Activated gamma-delta T cell treated with Interleukin-2 at 50 U/mL for 16 hours (primary cell): ENCODE measurements around the gene PAPOLB.

ENCODE experiments used
- DNase-seq: peaks from one replicate; pipeline ENCODE4 v3.0.0-alpha.2; 2020

PAPOLB gene

DNA sequence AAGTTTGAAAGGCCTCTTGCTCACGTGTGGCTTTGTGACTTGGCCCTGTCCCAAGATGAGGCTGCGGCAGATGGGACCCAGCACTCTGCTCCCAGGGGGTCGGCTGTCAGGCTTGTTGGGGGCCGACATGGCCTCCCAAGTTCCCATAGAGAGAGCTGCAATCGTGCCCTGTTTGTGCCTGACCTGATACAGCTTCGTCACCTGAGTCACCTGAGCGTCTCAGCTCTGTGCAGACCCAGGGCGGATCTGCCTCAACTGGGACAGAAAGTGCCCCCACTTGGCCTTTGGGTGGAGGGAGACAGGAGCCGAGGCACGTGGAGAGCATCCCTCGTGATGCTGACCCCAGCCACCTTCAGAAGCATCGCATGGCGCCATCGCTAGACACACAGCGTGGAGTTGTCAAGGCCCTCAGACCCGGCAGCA lies 21.7 kb downstream of the PAPOLB start:
- DNase-seq: no peak

DNA sequence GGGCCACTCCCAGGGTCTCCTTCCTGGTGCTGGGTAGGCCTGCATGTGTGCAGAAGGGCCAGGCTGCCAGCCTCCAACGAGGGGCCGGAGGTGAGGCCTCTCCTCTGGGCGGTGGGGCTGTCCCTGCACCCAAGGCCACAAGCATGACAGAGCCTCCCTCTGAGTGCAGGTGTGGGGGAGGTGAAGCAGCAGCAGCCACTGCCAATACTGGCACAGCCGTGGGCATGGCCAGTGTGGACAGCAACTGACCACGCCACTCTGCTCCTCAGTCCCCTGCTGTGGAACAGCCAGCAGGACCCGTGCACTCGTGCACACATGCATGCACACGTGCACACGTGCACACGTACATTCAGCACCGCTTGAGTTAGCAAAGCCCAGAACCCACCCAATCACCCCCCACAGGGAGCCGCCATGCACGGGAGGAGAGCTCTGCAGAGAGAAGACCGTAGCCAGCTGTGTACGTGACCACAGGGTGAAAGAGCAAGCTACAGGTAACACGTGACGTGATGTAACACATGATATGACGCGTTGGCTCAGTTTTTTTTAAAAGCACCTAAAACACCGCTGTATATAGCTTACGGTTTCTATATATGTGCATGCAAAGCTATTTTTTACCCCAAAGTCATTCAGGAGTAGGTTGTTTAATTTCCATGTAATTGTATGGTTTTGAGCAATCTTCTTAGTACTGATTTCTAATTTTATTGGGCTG lies 23.1 kb downstream of the PAPOLB start:
- DNase-seq: no peak

DNA sequence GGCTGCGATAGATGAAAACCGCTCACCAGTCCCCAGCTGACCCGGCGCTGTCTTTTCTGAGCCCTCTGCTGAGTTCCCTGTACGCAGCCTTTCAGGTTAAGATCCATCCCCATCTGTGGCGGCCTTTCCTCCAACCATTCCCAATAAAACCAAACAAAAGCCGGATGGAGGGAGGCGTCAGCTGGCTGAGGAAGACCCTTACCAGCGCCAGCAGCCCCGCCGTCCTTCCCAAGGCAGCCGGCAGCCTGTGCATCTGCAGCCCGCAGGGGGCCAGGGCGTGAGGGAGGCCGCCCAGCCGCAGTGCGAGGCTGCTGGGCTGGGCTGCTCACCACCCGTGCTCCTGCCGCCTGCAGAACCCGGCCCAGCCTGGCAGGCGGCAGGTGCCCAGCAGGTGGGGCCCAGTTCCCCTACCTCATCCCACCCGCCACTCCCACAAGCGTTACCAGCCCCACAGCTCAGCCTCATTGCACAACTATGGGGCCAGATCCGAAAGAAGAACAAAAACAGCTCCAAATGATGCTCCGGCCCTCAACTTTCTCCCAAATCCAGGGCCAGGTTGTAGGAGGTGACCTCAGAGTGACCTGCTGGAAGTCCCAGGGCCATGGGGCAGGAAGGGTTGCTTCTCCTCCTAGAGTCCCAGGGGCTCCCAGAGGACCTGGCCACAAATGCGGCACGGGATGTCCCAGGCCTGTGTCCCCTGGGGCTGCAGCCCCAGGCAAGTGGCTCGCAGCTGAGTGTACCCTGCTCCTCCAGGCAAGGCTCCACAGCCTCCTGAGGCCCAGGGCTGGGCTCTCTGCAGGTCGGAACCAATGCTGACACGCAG lies 23.8 kb downstream of the PAPOLB start:
- no peak for DNase-seq

DNA sequence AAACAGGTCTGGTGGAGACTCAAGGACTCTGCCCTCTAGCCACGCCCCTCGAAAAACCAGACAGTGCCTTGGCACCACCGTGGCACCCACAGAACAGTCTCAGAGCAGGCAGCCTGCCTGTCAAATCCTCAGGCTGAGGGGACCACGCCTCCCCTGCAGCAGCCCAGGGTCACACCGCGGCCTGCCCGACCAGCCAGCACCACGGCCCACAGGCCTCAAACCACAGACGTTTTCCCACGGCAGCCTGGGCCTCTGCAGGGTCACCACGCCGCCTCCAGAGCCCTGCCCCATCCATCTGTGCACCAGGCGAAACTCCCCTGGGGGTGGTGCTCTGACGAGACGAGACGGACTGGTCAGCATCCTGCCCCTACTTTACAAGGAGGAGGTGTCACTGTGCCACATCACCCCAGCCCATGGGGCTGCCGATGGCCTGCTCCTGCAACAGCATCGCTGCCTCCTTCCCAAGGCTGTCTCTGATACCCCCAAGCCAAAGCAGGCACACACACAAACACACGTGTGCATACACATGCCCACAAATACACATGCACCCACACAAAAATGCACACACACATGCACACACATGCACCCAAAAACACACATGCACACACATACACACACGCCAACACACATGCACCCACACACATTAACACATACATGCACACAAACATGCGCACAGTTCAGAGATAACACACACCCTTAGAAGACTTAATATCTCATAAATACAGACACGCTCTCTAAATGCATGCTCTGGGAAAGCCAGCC lies 24.6 kb downstream of the PAPOLB start:
- no peak for DNase-seq

DNA sequence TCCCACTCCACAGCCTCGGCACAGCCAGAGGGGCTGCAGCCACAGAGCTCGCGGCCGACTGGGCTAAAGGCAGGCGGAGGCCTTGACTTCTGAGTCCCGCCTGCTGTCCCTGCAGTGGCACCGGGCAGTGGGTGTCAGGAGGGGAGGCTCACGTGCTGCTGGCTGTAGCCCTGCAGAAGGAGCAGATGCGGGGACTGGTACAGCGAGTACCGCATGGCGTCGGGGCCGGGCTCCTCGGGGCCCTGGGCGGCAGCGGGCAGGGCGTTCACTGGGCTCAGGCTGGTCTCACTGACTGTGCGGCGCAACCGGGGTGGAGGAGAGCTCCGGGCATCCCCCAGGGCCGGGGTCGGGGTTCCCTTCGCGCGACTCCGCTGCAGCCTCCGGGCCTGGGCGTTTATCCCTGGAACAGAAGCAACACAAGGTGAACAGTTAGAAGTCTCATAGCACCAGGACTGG lies 25.6 kb downstream of the PAPOLB start:
- no peak for DNase-seq

DNA sequence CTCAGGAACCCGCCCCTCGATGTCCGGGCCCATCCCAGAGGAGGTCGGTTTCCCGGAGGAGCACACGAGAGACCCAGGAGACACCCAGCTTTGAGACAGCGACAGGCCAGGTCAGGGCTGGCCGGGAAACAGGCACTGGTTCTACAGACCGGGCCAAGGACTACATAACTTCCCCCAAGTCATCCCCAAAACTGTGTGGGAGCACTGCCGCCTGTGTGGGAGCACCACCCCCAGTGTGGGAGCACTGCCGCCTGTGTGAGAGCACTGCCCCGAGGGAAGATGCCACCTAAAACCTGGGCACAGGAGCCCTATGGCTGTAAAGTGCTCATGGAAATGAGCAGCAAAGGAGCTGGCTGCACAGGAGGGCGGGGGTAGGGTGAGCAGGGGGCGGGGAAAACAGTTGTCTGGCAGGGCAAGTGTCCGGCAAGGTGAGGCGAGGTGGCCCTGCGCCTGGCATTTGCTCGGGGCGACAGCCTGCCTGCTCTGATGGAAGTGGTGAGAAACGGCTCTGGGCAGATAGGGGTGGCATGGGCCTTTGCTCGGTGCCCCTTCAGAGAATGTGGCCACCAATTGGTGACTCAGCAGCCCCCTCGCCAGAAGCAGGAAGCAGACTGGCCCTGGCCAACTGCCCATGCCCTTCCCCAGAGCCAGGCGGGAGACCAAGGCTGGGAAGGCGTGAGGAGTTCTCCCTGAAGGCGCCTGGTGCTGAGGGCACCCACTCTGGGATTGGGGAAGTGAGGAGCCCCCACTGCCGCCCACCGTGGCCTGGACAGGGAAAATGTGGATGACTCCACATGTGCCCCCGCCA lies 26.2 kb downstream of the PAPOLB start:
- no peak for DNase-seq

DNA sequence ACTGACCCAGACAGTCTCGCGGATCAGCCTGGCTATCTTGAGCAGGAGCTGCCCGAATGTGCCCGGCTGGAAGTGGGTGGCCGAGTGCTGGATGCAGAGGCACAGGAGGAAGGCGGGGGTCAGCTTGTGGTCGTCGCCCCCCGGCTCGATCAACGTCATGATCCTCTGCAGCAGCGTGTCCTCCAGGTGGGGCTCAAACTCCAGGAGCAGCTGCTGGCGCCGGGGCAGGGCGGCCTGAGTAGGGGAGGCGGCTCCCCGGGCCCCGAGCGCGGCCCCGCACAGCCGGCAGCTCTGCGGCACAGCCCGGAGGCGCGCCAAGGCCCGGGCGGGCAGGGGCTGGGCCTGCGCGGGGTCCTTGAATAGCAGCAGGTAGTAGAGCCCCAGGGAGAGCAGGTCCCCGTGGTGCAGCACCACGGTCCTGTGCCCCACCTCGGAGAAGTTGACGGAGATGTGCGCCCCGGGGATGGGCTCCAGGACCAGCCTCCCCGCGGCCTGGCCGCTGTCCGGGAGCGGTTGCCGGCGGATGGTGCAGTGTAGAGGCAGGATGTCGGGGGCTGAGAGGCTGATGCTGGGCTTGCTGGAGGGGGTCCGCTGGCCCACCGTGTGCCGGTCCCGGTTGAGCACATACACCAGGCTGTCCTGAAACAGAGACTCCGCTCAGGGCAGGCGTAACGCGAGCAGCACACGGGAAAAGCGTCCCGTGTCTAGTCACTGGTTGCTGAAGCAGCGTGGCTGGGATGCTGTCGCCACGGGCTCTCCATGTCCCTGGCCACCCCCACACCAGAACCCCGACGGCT lies 27.0 kb downstream of the PAPOLB start:
- DNase-seq: no peak

DNA sequence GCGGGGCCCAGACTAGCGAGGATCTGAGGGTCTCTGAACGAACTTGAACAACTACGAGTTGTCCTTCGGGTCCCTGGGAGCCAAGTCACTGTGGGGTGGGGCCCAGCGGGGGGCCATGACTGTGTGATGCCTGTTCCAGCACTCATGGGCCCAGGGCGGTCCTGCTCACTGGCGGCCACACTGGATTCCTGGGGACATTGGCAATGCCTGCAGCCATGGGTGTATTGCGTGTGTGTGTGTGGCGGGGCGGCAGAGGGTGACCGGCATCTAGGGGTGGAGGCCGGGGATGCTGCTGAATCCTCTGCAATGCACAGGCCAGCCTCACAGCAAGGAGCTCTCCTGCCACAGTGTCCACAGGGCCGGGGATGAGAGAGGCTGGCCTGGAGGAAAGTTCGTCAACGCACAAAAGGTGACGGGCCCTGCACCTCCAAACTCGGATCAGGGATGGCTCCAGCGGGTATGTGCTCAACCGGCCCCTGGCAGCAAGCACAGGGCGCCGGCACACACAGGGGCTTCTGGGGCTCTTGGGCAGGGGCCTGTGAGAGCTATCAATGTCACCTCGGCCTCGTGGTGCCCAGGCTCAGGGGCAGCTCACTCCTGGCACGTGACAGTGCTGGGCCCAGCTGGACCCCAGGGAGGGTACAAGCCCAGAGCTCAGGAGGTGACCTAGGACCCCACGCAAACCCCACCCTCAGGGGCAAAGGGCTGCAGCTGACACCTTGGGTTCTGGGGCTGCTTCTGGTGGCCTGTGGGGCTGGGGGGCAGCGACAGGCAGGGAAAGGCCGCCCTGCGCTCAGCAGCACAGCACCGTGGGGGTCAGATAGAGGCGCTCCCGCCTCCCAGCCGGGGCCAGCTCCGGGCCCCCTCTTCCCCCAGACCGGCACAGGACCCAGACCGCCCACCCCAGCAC lies 27.9 kb downstream of the PAPOLB start:
- no peak for DNase-seq

DNA sequence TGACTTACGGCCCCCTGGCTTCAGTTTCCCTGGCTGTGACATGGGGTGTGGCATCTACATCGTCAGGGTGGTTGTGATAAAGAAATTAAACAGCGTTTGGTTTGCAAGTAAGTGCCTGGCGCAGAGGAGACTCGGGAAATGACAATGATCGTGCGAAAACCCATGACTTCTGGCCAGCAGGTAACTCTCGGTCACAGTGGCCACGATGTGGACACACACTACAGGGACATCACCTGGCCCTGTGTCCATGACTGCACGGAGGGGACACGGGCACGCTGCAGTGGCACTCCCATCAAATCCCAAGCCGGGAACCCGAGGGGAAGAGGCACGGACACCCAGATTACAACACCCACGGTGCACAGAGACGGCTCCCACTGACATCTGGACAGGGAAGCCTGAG lies 28.7 kb downstream of the PAPOLB start:
- no peak for DNase-seq

DNA sequence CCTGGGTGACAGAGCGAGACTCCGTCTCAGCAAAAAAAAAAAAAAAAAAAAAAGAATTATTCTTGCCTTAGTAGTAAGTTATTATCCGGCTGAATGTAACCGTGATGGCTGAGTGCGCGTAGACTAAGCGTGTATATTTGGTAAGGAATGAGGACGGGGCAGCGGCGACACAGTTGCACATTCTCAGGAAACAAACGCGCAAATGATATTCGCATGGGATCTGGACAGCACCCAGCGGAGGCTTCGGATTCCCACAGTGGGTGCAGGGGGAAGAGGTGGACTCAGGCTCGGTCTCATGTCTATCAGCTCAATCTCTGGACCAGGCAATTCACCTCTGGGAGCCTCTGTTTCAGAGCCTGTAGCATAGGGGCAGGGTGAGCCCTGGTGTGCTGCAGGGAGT lies 29.1 kb downstream of the PAPOLB start:
- DNase-seq: no peak

DNA sequence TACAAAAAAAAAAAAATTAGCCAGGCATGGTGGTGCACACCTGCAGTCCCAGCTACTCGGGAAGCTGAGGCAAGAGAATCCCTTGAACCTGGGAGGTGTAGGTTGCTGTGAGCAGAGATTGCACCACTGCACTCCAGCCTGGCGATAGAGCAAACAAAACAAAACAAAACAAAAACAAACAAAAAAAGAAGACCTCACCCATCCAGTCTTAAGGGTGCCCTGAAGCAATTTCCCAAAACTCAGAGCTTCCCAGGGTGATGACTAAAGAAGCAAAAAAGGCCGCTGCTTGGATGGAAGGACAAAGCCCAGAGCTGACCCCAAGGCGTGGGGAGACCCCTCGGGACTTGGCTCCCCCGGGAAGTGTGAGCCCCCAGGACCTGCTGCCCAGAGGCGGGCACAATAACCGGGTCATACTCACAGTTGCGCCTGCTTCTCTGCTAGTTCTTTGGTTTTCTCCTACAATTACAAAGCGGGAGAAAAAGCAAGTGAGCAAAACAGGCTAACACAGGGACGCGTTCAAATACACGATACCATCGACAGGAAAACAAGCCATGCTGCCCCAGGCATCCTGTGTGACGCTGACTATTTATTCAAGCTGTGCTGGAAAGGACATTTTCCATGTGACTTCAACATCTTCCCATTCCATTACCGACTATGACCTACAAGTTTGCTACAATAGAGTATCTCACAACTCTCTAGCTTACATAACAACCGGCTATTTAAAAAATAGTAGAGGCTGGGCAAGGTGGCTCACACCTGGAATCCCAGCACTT lies 29.9 kb downstream of the PAPOLB start:
- no peak for DNase-seq

DNA sequence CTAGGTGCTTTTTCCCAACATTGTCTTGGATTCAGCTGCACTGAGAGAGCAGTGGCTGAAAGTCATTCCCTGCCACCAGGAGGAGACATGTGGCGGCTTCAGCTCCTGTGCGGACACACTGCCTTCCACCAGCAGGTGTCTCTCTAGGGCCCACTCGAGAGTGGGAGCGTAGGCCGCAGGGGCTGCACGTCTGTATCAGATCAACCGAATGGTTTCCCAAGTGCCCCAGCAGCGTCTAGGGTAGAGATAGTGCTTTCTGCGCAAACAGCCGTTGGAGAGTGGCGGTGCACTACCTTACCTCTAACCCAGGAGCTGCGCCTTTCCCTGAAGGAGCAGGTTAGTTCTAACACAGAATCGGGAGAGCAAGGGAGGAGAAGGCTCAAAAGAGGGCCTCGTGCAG lies 31.7 kb downstream of the PAPOLB start:
- DNase-seq: peak; percentile 42

DNA sequence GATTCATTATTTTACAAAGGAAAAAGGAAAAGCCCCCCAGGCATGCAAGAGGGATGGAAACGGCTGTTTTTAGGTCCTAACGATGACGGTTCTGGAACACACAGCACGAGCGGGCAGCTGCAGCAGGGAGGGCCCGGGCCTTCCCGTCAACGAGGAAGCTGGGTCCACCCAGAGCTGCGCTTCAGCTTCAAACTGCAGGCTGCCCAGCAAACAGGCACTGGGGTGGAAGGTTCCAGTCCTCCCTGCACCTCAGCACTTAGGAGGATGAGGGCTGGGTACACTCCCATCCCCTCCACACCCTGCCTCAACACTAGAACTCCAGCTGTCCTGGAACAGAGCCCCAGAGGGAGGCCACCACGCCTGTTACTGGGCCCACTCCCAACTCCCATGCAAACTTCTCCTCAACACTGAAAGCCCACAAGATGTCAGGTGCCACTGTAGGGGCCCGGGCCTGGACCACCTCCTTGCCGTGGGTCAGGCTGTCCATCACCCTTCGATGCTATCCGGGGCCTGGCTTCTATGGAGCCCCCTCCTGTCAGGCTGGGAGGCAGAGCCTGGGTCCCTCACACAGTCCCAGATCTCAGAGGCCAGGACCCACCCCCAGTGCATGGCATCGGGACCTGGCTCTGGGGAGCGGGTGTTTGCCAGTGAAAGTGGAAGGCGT lies 33.0 kb downstream of the PAPOLB start:
- DNase-seq: no peak

DNA sequence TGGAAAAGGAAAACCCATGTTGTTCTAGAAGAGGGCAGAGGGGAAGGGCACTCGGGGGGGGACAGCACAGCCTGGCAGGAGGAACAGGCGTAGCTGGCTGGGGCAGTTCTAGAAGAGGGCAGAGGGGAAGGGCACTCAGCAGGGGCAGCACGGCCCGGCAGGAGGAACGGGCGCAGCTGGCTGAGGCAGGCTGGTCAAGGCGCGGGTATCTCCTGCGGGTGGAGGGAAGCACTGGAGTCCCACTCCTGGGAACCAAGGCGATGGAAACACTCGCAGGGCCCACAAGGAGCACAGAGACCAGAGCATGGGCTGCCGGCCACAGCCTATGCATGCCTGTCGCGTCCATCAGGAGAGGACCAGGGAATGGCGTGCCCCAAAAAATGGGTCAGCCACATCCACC lies 36.7 kb downstream of the PAPOLB start:
- DNase-seq: no peak

DNA sequence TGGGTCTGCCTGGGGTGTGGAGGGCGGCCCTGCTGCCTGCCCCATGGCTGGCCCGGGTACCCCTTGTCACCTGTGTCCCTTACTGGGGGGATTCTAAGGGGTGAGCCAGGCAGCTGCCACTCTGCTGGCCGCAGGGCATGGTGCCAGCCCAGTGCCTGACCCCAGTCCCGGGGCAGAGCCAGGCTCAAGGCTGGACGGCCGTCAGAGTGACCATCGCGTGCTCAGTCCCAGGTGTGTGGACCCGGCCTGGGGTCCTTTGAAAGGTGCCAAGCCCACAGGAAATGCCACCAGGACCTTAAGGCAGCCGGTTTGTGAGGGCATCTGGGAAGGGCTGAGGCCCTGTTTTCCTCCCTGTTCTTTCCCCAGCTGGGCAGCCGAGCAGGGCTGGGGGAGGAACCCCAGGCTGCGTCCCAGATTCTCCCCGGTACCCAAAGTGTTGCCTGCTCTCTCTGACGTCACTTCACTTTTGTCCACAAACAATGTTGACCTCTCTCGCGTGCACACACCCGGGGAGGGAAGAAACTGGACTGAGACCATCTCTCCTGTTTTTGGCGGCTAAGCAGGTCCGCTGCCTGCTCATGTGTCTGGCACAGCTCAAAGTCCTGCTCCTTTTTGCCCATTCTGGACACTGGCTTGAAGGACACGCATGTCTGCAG lies 37.6 kb downstream of the PAPOLB start:
- no peak for DNase-seq

DNA sequence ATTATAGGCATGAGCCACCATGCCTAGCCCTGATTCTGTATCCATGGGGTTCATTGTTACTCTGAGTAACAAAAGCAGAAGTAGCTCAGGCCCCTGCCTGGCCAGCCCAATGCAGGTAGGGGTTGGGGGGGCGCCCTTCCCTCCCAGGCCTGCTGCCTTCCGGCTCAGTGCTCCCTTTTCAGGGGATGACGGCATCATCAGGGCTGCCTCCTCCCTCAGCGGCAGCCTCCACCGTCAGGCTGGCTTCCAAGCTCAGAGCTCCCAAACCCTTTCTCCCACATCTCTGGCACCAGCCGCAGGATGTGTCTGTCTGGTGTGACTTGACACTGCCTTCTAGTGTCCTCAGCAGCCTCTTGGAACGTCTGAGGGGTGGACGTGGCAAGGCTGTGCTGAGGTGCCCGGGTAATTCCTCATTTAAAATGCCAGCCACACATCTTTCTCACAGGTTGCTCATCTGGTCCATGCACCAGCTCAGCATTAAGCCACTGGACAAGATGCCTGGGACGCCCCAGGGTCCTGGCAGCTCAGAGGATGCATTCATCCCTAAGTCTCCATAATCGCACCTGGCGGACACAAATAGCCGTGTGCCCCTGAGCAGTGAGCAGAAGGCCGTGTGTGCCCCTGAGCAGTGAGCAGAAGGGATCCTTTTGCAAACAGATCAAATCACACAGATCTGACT lies 38.2 kb downstream of the PAPOLB start:
- DNase-seq: no peak

DNA sequence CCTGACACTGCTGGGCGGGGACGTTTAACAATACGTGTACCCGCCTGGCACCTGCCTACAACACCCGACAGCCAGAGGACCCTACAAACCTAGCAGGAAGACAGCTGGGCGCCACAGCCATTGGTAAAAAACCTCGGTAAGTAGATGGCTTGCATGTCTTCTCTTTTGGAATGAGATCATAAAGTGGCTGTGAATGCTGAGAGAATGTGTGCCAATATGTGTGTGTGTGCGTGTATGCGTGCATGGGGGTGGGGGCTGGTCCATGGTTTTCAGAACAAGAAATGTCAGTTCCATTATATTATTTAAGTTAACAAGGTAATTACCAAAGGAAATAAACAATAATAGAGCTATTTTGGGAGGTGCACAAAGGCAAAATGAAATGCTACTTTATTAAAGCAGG lies 39.2 kb downstream of the PAPOLB start:
- DNase-seq: no peak

DNA sequence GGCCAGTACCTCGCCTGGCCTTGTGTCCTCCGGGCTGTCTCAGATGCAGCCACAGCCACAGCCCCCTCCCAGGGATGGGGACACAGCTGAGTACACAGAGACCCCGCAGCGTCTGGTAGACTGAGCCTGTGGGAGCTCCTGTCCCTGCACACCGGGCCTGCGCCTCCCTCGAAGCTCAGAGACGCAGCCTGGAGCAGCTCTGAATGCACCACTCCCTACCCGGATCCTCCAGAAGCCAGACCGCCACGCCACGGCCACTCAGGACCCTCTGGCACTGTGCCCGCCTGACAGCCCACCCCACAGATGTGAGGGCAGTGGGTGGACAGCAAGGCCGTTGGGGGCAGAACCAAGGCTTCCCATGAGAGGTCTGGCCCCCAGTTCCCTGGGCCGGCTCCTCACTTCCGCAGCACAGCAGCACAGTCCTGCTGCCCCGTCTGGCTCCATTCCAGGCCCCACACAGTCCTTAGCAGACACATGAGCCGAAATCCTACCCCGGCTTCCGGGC lies 40.8 kb downstream of the PAPOLB start:
- no peak for DNase-seq
